A673 (cell line): Measurements from ENCODE around the gene LDHB. TPM values are rescaled to one million over a fixed set of nuclear protein-coding genes. Genes with fewer than 3 reads are reported as not detected.

Source experiments
- BruUV-seq: library from RNA; stranded (reverse); fragments of 400-500 nt; replicated peaks from 2 replicates; lab custom pipeline; 2021; lab: Mats Ljungman, UMichigan
- CTCF ChIA-PET: fragments of 300-600 bp; sonication (Branson Sonifier 250); formaldehyde crosslinking; loops from one replicate; lab custom pipeline; 2022; ENCODE audit warnings: antibody characterized with exemption; lab: Charles Lee
- POLR2A ChIA-PET: fragments of 300-600 bp; sonication (Branson Sonifier 250); formaldehyde crosslinking; loops from one replicate; lab custom pipeline; 2022; ENCODE audit warnings: antibody characterized with exemption; ENCODE audit not compliant: low non-redundant PET; lab: Charles Lee
- DNase-seq: peaks from one replicate; pipeline ENCODE4 v3.0.0-alpha.2; 2015; ENCODE audit warnings: low spot score
- H3K27ac ChIP-seq: fragments of 200-600 bp; sonication (generic); 2 replicates; pipeline ENCODE4 v1.5.1; 2016; ENCODE audit warnings: mixed run types, low read depth, mild to moderate bottlenecking, mixed read lengths, antibody characterized with exemption, low read length; ENCODE audit not compliant: poor library complexity, severe bottlenecking
- H3K27me3 ChIP-seq: fragments of 200-600 bp; sonication (generic); replicated peaks from 2 replicates; pipeline ENCODE4 v1.6.1; 2017; ENCODE audit warnings: mixed run types, low read depth, mild to moderate bottlenecking, mixed read lengths, antibody characterized with exemption, low read length; ENCODE audit not compliant: insufficient read depth, poor library complexity
- H3K36me3 ChIP-seq: fragments of 200-600 bp; sonication (generic); 2 replicates; pipeline ENCODE4 v1.6.1; 2016; ENCODE audit warnings: mixed run types, mild to moderate bottlenecking, mixed read lengths, antibody characterized with exemption, low read length; ENCODE audit not compliant: insufficient read depth, poor library complexity, severe bottlenecking
- H3K4me1 ChIP-seq: fragments of 200-600 bp; sonication (generic); 2 replicates; pipeline ENCODE4 v1.6.1; 2017; ENCODE audit warnings: mixed run types, mild to moderate bottlenecking, mixed read lengths, antibody characterized with exemption, low read length; ENCODE audit not compliant: insufficient read depth, poor library complexity, severe bottlenecking
- H3K4me3 ChIP-seq: fragments of 200-600 bp; sonication (generic); 2 replicates; pipeline ENCODE4 v1.5.1; 2016; ENCODE audit warnings: low read depth, mixed run types, mild to moderate bottlenecking, mixed read lengths, low read length; ENCODE audit not compliant: poor library complexity, severe bottlenecking
- H3K9me3 ChIP-seq: fragments of 200-600 bp; sonication (generic); 2 replicates; pipeline ENCODE4 v1.6.1; 2016; ENCODE audit warnings: mixed run types, low read depth, mild to moderate bottlenecking, mixed read lengths, antibody characterized with exemption, low read length; ENCODE audit not compliant: poor library complexity, severe bottlenecking
- CTCF ChIP-seq: fragments of 300-800, 200-600 bp; sonication (generic); conservative IDR thresholded peaks from 2 replicates; pipeline ENCODE4 v1.5.1; 2017; ENCODE audit warnings: low read depth, mild to moderate bottlenecking, antibody characterized with exemption, low read length, moderate library complexity, mixed read lengths
- EZH2 ChIP-seq: fragments of 200-600 bp; sonication (generic); IDR thresholded peaks from 2 replicates; pipeline ENCODE4 v1.6.1; 2017; ENCODE audit warnings: borderline replicate concordance, low read depth, mild to moderate bottlenecking, mixed read lengths, antibody characterized with exemption, low read length; ENCODE audit not compliant: poor library complexity, severe bottlenecking
- intact Hi-C: fragments of 100-400 bp; cut with micrococcal nuclease; formaldehyde crosslinking; loops from one replicate; pipeline ENCODE4 v1.10.0; 2022; ENCODE audit not compliant: unreplicated experiment
- total RNA-seq: library from RNA; stranded (reverse); gene quantifications from 2 replicates; pipeline ENCODE4 v1.2.3, GENCODE V29; 2021

Gene LDHB
- total RNA-seq, 1 experiment from 2014 or later: 1,201 TPM

GRCh38 chr12:21651821-21652220 is 5.8 kb downstream of the LDHB start:
- no TSS peak for BruUV-seq
- Histone ChIP-seq H3K27ac (peak overlapping the region; percentile 17), H3K36me3 (peaks cover 81% of the 10 kb centered on the region)

GRCh38 chr12:21650997-21651396 is 6.6 kb downstream of the LDHB start:
- no peaks in the 10 kb centered on the region for H3K9me3 ChIP-seq
- ChIA-PET CTCF (interaction anchor here (0.5 kb wide), 1 partner anchor 467 kb away, joined by 4 read pairs; no protein-coding TSS in a partner anchor), POLR2A (no interaction called here)
- H3K27me3 ChIP-seq: no peaks in the 10 kb centered on the region
- H3K27ac ChIP-seq: peak overlapping the region; percentile 17
- DNase-seq: no peak
- peaks cover 74% of the 10 kb centered on the region for H3K4me1 ChIP-seq
- intact Hi-C loops: no loop called here
- H3K4me3 ChIP-seq: no peak overlapping the region
- BruUV-seq: no TSS peak
- TF ChIP-seq CTCF: no peak
- no peak for TF ChIP-seq EZH2
- peaks cover 90% of the 10 kb centered on the region for H3K36me3 ChIP-seq

More at GRCh38 chr12:21651821-21652220, 5.8 kb downstream of the LDHB start:
- Histone ChIP-seq H3K9me3 (no peaks in the 10 kb centered on the region), H3K4me1 (peaks cover 68% of the 10 kb centered on the region), H3K4me3 (no peak overlapping the region), H3K27me3 (no peaks in the 10 kb centered on the region)
- TF ChIP-seq CTCF (no peak), EZH2 (no peak)
- intact Hi-C loops: no loop called here
- no peak for DNase-seq
- ChIA-PET CTCF (interaction anchor here (0.6 kb wide), 1 partner anchor 791 kb away, joined by 4 read pairs; no protein-coding TSS in a partner anchor), POLR2A (no interaction called here)

- H3K27ac ChIP-seq: peak overlapping the region; percentile 11
- no peaks in the 10 kb centered on the region for H3K9me3 ChIP-seq
- BruUV-seq: no TSS peak
- DNase-seq: no peak
- POLR2A ChIA-PET: no interaction called here
- CTCF ChIA-PET: no interaction called here
- no peak overlapping the region for H3K4me3 ChIP-seq
- intact Hi-C loops: no loop called here
- H3K27me3 ChIP-seq: no peaks in the 10 kb centered on the region
- TF ChIP-seq EZH2: no peak
- TF ChIP-seq CTCF: no peak
- peaks cover 77% of the 10 kb centered on the region for H3K4me1 ChIP-seq
- peaks cover 93% of the 10 kb centered on the region for H3K36me3 ChIP-seq
Measured at GRCh38 chr12:21649034-21649433, 8.6 kb downstream of the LDHB start.
